ENCODE results near the gene MGMT. TPM values are rescaled to one million over a fixed set of nuclear protein-coding genes. Genes with fewer than 3 reads are reported as not detected.

The MGMT gene
- total RNA-seq, 4 donors from 2014 or later: 18.4 to 30.3 (median 27.9) TPM

DNA sequence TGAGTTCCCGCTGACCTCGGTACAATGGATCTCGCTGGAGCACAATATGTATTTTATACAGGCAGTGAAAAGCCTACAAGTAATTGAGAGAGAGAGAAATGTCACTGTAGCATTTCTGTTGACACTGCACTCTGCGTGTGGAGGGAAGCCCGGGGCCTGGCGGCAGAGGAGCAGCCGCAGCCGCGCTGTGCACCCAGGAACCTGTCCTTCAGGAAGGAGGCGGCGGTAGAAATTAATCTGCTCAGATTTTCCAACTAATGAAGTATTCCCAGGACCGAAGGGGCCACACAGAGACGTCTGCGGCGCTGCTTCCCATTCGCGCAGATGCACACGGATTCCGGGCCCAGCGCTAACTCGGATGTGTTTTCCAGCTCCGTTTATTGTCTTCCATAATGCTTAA, 327.0 kb downstream of the MGMT start:
- 98% methylated on average over 22 of the region's 22 CpGs for WGBS
- H3K36me3 ChIP-seq: no peaks in the 10 kb centered on the region
- no peaks in the 10 kb centered on the region for H3K27me3 ChIP-seq
- no peaks in the 10 kb centered on the region for H3K4me1 ChIP-seq
- intact Hi-C loops (cut with DNase I): no loop called here
- H3K4me3 ChIP-seq: no peak overlapping the region
- TF ChIP-seq, protein P1, sequence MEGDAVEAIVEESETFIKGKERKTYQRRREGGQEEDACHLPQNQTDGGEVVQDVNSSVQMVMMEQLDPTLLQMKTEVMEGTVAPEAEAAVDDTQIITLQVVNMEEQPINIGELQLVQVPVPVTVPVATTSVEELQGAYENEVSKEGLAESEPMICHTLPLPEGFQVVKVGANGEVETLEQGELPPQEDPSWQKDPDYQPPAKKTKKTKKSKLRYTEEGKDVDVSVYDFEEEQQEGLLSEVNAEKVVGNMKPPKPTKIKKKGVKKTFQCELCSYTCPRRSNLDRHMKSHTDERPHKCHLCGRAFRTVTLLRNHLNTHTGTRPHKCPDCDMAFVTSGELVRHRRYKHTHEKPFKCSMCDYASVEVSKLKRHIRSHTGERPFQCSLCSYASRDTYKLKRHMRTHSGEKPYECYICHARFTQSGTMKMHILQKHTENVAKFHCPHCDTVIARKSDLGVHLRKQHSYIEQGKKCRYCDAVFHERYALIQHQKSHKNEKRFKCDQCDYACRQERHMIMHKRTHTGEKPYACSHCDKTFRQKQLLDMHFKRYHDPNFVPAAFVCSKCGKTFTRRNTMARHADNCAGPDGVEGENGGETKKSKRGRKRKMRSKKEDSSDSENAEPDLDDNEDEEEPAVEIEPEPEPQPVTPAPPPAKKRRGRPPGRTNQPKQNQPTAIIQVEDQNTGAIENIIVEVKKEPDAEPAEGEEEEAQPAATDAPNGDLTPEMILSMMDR (IDR thresholded peaks at IDR 0.05): no peak
- TF ChIP-seq EP300 (IDR thresholded peaks at IDR 0.05) (no peak), POLR2AphosphoS5 (IDR thresholded peaks at IDR 0.05) (no peak), POLR2A (IDR thresholded peaks at IDR 0.05; ENCODE audit: low read depth) (no peak)
- DNase-seq (ENCODE audit: extremely low spot score): no peak
- H3K27ac ChIP-seq (replicated peaks in 1 of 4): no peak overlapping the region
- peaks cover 0 to 31% (median 8%) of the 10 kb centered on the region in 4 donors for H3K9me3 ChIP-seq

DNA sequence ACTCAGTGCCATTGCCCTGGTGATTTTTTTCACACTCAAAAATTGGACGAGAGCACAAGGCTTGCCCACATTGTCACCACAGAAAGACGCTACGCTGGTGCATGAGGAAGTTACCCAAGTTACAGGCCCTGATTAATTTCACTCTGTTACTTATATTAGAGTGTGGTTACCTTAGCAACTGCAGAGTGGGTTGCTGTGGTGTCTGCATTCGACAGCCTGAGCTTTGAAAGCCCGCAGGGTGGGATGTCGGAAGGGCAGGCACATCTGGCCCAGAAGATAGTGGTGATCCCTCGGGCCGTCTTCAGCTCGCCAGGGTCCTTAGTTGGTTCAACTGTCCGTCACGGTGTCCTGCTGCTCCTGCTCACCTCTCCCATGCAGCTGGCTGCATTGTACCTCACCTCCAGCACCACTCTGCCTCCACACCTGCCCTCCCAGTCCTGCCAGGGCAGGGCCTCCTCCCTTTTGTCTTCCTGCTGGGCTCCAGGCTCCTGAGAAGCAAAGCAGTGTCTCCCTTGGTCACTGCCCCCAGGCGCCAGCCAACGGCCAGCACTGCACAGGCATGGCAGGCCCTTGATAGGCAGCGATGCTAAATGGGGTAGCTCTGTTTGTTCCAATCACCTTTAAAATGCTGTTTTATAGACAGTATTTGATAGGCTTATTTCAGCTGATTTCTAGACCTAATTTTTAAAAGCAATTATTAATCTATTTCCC, 329.8 kb downstream of the MGMT start:
- TF ChIP-seq POLR2A (IDR thresholded peaks at IDR 0.05; ENCODE audit: low read depth): no peak
- TF ChIP-seq EP300 (IDR thresholded peaks at IDR 0.05): no peak
- TF ChIP-seq, protein P1 (IDR thresholded peaks at IDR 0.05): no peak
- no peak for TF ChIP-seq POLR2AphosphoS5 (IDR thresholded peaks at IDR 0.05)
- intact Hi-C loops (cut with DNase I): no loop called here
- Histone ChIP-seq H3K9me3 (peaks cover 0 to 28% (median 4%) of the 10 kb centered on the region in 4 donors), H3K4me3 (no peak overlapping the region), H3K27ac (replicated peaks in 1 of 4) (no peak overlapping the region), H3K4me1 (no peaks in the 10 kb centered on the region), H3K27me3 (peaks cover 0 to 4% (median 0%) of the 10 kb centered on the region in 4 donors), H3K36me3 (no peaks in the 10 kb centered on the region)
- DNase-seq (ENCODE audit: extremely low spot score): no peak
- 88% methylated on average over 4 of the region's 14 CpGs for WGBS

- intact Hi-C loops (cut with DNase I): no loop called here
- DNase-seq (ENCODE audit: extremely low spot score): no peak
- no peaks in the 10 kb centered on the region for H3K36me3 ChIP-seq
- no peak overlapping the region for H3K27ac ChIP-seq (replicated peaks in 1 of 4)
- H3K9me3 ChIP-seq: peaks cover 0 to 41% (median 16%) of the 10 kb centered on the region in 4 donors
- TF ChIP-seq EP300 (IDR thresholded peaks at IDR 0.05): no peak
- TF ChIP-seq, protein P1 (IDR thresholded peaks at IDR 0.05): no peak
- TF ChIP-seq POLR2AphosphoS5 (IDR thresholded peaks at IDR 0.05): no peak
- TF ChIP-seq POLR2A (IDR thresholded peaks at IDR 0.05; ENCODE audit: low read depth): no peak
- H3K4me1 ChIP-seq: no peaks in the 10 kb centered on the region
- no peak overlapping the region for H3K4me3 ChIP-seq
- H3K27me3 ChIP-seq: peaks cover 0 to 7% (median 0%) of the 10 kb centered on the region in 4 donors
- 51% methylated on average over 3 of the region's 3 CpGs for WGBS
Measured at GRCh38 chr10:129799942-129800341, 332.9 kb downstream of the MGMT start.

DNA sequence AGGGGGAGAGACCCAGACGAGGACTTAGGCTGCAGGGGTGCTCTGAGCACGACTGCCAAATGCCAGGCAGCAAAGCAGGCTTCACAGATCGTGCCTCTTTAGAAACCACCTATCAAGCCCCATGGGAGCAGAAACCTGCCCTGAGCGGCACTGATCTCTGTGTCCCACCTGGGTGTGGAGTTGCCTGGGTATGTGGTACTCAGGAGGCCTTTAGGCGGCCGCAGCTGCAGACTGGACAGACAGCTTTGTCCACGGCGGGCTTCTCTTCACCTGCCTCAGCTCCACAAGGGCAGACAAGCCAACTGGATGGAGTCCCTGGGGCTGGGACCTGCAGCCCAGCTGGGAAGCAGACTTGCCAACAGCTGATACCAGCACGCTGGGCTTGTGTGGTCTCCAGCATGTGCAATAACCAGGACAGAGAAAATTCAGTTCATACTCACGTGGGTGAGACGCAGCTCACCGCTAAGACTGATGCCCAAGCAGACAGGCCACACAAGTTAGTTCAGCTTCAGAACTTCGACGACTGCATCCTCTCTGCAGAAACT, 333.8 kb downstream of the MGMT start:
- WGBS: 76% methylated on average over 8 of the region's 14 CpGs
- intact Hi-C loops (cut with DNase I): no loop called here
- peaks cover 0 to 50% (median 24%) of the 10 kb centered on the region in 4 donors for H3K9me3 ChIP-seq
- no peak overlapping the region for H3K4me3 ChIP-seq
- no peak for TF ChIP-seq POLR2AphosphoS5 (IDR thresholded peaks at IDR 0.05)
- TF ChIP-seq POLR2A (IDR thresholded peaks at IDR 0.05; ENCODE audit: low read depth): no peak
- no peak for TF ChIP-seq EP300 (IDR thresholded peaks at IDR 0.05)
- TF ChIP-seq, protein P1 (IDR thresholded peaks at IDR 0.05): no peak
- no peak for DNase-seq (ENCODE audit: extremely low spot score)
- H3K36me3 ChIP-seq: no peaks in the 10 kb centered on the region
- H3K27me3 ChIP-seq: peaks cover 0 to 7% (median 0%) of the 10 kb centered on the region in 4 donors
- H3K27ac ChIP-seq (replicated peaks in 1 of 4): no peak overlapping the region
- no peaks in the 10 kb centered on the region for H3K4me1 ChIP-seq
